WTC11 (cell line): ENCODE results near the gene TH.

ENCODE experiments used
- CBFB ChIP-seq: sonication (generic); formaldehyde crosslinking; IDR thresholded peaks from 2 replicates; pipeline ENCODE4 v1.8.1; 2022; ENCODE audit warnings: mild to moderate bottlenecking, low read depth, missing genetic modification reagents
- EMX1 ChIP-seq: fragments of 250-450 bp; sonication (Bioruptor Pico); IDR thresholded peaks from 2 replicates; pipeline ENCODE4 v1.8.0; 2021; ENCODE audit warnings: mild to moderate bottlenecking
- HMGA2 ChIP-seq: fragments of 250-450 bp; sonication (Bioruptor Pico); IDR thresholded peaks from 2 replicates; pipeline ENCODE4 v1.4.0; 2021; ENCODE audit warnings: mild to moderate bottlenecking, moderate library complexity
- SP1 ChIP-seq: sonication (generic); formaldehyde crosslinking; conservative IDR thresholded peaks from 2 replicates; pipeline ENCODE4 v1.8.1; 2022; ENCODE audit warnings: missing genetic modification reagents
- TP53 ChIP-seq: sonication (generic); formaldehyde crosslinking; IDR thresholded peaks from 2 replicates; pipeline ENCODE4 v1.8.1; 2023; ENCODE audit warnings: mild to moderate bottlenecking, missing genetic modification reagents
- TF ChIP-seq, protein P1 (sequence below): fragments of 200-600 bp; IDR thresholded peaks from 2 replicates; pipeline ENCODE4 v1.8.0; 2022; ENCODE audit warnings: antibody characterized with exemption
- TF ChIP-seq, protein P2 (sequence below): sonication (generic); formaldehyde crosslinking; IDR thresholded peaks from 2 replicates; pipeline ENCODE4 v1.8.0; 2022; ENCODE audit warnings: missing genetic modification reagents

DNA sequence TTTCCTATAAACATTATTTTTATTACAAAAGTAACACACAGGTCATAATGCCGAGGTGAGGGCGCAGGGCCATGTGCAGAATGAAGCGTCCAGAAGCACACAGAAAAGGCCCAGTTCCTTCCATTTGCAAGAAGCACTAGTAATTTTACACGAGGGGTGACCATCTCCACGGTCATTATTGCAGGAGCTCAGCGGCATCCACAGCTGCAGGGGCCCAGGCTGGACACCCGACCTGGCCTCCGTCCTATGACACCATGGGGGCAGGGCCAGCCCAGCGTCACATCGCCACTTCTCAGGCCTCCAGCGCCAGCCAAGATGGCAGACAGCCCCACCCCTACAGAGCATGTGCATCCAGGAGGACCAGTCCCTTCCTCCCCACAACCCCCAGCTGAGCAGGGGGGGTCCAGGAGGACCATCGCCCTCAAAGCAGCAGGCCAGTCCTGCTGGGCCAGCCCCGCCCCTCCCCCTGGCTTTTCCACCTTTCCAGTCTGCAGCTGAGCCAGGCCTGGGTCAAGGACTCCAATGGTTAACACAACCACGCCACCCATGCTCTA, 35.9 kb downstream of the TH start:
- TF ChIP-seq HMGA2 = no peak
- TF ChIP-seq, protein P1, sequence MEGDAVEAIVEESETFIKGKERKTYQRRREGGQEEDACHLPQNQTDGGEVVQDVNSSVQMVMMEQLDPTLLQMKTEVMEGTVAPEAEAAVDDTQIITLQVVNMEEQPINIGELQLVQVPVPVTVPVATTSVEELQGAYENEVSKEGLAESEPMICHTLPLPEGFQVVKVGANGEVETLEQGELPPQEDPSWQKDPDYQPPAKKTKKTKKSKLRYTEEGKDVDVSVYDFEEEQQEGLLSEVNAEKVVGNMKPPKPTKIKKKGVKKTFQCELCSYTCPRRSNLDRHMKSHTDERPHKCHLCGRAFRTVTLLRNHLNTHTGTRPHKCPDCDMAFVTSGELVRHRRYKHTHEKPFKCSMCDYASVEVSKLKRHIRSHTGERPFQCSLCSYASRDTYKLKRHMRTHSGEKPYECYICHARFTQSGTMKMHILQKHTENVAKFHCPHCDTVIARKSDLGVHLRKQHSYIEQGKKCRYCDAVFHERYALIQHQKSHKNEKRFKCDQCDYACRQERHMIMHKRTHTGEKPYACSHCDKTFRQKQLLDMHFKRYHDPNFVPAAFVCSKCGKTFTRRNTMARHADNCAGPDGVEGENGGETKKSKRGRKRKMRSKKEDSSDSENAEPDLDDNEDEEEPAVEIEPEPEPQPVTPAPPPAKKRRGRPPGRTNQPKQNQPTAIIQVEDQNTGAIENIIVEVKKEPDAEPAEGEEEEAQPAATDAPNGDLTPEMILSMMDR = no peak
- TF ChIP-seq, protein P2, sequence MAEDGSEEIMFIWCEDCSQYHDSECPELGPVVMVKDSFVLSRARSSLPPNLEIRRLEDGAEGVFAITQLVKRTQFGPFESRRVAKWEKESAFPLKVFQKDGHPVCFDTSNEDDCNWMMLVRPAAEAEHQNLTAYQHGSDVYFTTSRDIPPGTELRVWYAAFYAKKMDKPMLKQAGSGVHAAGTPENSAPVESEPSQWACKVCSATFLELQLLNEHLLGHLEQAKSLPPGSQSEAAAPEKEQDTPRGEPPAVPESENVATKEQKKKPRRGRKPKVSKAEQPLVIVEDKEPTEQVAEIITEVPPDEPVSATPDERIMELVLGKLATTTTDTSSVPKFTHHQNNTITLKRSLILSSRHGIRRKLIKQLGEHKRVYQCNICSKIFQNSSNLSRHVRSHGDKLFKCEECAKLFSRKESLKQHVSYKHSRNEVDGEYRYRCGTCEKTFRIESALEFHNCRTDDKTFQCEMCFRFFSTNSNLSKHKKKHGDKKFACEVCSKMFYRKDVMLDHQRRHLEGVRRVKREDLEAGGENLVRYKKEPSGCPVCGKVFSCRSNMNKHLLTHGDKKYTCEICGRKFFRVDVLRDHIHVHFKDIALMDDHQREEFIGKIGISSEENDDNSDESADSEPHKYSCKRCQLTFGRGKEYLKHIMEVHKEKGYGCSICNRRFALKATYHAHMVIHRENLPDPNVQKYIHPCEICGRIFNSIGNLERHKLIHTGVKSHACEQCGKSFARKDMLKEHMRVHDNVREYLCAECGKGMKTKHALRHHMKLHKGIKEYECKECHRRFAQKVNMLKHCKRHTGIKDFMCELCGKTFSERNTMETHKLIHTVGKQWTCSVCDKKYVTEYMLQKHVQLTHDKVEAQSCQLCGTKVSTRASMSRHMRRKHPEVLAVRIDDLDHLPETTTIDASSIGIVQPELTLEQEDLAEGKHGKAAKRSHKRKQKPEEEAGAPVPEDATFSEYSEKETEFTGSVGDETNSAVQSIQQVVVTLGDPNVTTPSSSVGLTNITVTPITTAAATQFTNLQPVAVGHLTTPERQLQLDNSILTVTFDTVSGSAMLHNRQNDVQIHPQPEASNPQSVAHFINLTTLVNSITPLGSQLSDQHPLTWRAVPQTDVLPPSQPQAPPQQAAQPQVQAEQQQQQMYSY (CRISPR knock-in tag) = no peak
- TF ChIP-seq EMX1 (CRISPR knock-in tag) = no peak
- TF ChIP-seq TP53 (CRISPR knock-in tag) = no peak
- no peak for TF ChIP-seq CBFB (CRISPR knock-in tag)
- TF ChIP-seq SP1 (CRISPR knock-in tag) = no peak
